ENCODE results near the gene AGO1. TPM values are rescaled to one million over a fixed set of nuclear protein-coding genes. Genes with fewer than 3 reads are reported as not detected.
"Not testable (repeated sequence)": the region's sequence is repeated elsewhere in the genome, so short reads cannot be mapped to it uniquely, and the experiment has no call there.

AGO1 gene
- total RNA-seq, 4 donors from 2014 or later: 9.2 to 24.0 (median 20.1) TPM

DNA sequence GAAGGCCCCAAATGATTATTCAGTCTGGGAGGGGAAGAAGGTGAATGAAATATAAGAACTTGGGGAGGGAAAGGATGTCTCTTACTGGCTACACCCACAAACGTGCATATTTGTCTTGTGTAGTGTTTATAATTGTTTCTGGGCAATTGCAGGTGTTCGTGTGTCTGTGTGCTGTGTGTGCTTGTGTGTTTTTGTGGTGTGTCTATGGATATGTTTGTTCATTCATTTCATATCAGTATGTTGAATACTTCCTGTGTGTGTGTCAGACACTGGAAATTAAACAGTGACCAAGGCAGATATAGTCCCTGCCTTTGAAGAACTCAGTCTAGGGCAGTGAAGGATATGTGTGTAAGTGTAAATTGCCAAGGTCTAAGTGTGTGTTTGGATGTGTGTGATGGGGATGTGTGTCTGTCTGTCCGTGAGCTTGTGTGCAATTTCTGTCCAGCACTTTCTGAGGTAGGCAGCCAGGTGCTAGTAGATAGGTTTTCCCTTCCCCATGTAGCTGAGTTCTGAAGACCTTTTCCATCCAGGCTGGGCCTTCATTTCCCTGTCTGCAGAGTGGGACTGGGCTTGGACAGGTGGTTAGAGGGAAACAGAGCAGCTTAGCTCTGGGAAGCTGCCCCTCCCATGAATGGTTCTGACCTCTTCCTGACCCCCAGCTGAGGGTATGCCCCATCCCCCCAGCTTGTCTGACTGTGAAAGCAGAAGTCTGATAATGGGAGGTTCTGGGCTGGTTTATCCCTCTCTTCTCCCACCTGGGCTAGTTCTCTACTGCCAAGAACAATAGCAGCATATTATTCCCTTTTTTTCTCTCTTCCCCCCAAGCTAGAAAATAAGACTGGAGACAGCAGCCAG is 3.8 kb downstream of the AGO1 start:
- no peak for TF ChIP-seq POLR2A (IDR thresholded peaks at IDR 0.05)
- no peak for TF ChIP-seq EP300 (IDR thresholded peaks at IDR 0.05)
- TF ChIP-seq, protein P1, sequence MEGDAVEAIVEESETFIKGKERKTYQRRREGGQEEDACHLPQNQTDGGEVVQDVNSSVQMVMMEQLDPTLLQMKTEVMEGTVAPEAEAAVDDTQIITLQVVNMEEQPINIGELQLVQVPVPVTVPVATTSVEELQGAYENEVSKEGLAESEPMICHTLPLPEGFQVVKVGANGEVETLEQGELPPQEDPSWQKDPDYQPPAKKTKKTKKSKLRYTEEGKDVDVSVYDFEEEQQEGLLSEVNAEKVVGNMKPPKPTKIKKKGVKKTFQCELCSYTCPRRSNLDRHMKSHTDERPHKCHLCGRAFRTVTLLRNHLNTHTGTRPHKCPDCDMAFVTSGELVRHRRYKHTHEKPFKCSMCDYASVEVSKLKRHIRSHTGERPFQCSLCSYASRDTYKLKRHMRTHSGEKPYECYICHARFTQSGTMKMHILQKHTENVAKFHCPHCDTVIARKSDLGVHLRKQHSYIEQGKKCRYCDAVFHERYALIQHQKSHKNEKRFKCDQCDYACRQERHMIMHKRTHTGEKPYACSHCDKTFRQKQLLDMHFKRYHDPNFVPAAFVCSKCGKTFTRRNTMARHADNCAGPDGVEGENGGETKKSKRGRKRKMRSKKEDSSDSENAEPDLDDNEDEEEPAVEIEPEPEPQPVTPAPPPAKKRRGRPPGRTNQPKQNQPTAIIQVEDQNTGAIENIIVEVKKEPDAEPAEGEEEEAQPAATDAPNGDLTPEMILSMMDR (IDR thresholded peaks at IDR 0.05): no peak
- peak overlapping the region in 2 of 4 donors; percentile 31 to 41 for H3K27ac ChIP-seq
- H3K36me3 ChIP-seq: peaks cover 0 to 40% (median 8%) of the 10 kb centered on the region in 3 donors
- peaks cover 0 to 43% (median 20%) of the 10 kb centered on the region in 4 donors for H3K4me1 ChIP-seq
- H3K4me3 ChIP-seq: no peak overlapping the region
- DNase-seq (ENCODE audit: low spot score in 2 of 2): no peak
- WGBS, 2 donors: 31% methylated on average over 3 of the region's 3 CpGs
- no peaks in the 10 kb centered on the region for H3K27me3 ChIP-seq
- H3K9me3 ChIP-seq: no peaks in the 10 kb centered on the region

DNA sequence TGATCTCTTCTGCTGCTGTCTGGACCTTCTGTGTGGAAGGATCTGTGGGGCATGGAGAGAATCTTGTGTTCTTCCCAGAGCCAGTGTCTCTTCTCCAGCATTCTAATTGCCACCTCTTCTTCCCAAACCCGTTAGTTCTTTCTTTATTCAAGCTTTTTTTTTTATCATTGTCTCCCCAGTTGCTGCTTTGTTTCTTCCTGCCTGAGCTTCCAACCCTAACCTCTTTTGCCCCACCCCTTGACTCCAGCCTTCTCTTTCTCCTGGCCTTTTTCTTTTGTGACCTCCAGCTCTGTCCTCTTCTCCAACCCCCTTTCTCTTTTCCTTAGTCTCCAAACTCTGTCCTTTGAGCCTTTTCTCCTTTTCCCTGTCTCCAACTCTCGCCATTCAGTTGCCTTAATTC is 4.5 kb downstream of the AGO1 start:
- DNase-seq (ENCODE audit: low spot score in 2 of 2): no peak
- Histone ChIP-seq H3K27me3 (no peaks in the 10 kb centered on the region), H3K4me1 (peaks cover 0 to 41% (median 20%) of the 10 kb centered on the region in 4 donors), H3K27ac (peak overlapping the region in 1 of 4 donors; percentile 19), H3K9me3 (no peaks in the 10 kb centered on the region), H3K4me3 (no peak overlapping the region), H3K36me3 (peaks cover 0 to 47% (median 12%) of the 10 kb centered on the region in 3 donors)
- TF ChIP-seq, protein P1 (IDR thresholded peaks at IDR 0.05): no peak
- TF ChIP-seq EP300 (IDR thresholded peaks at IDR 0.05): no peak
- TF ChIP-seq POLR2A (IDR thresholded peaks at IDR 0.05): no peak
- WGBS, 2 donors: 56 to 73% methylated on average over 2 of the region's 2 CpGs

DNA sequence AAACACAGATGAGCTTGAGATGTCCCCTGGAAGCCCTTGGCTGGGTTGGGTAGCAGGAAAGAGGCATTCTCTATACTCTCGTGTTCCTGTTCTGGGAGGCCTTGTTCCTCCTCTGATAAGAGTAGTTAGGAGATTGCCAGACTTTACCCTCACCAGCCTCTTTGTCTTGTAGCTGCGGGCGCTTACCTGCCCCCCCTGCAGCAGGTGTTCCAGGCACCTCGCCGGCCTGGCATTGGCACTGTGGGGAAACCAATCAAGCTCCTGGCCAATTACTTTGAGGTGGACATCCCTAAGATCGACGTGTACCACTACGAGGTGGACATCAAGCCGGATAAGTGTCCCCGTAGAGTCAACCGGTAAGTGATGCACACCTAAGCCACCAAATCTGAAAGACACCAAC is 5.2 kb downstream of the AGO1 start:
- Histone ChIP-seq H3K4me1 (peaks cover 0 to 38% (median 18%) of the 10 kb centered on the region in 4 donors), H3K27ac (no peak overlapping the region), H3K4me3 (no peak overlapping the region), H3K27me3 (no peaks in the 10 kb centered on the region), H3K36me3 (peaks cover 0 to 55% (median 14%) of the 10 kb centered on the region in 3 donors), H3K9me3 (no peaks in the 10 kb centered on the region)
- no peak for DNase-seq (ENCODE audit: low spot score in 2 of 2)
- TF ChIP-seq, protein P1 (IDR thresholded peaks at IDR 0.05): no peak
- TF ChIP-seq EP300 (IDR thresholded peaks at IDR 0.05): no peak
- TF ChIP-seq POLR2A (IDR thresholded peaks at IDR 0.05): no peak
- WGBS, 2 donors: 88 to 91% methylated on average over 11 of the region's 11 CpGs

DNA sequence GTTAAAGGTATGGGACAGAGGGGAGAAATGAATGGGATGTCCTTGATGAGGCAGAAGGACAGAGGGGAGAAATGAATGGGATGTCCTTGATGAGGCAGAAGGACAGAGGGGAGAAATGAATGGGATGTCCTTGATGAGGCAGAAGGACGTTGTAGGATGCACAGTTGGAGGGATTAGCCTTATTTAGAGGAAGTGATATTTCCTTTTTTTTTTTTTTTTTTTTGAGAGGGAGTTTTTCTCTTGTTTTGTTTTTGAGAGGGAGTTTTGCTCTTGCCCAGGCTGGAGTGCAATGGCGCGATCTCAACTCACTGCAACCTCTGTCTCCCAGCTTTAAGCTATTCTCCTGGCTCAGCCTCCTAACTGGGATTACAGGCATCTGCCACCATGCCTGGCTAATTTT is 6.0 kb downstream of the AGO1 start:
- Histone ChIP-seq H3K4me1 (peaks cover 0 to 34% (median 16%) of the 10 kb centered on the region in 4 donors), H3K36me3 (peaks cover 0 to 62% (median 22%) of the 10 kb centered on the region in 3 donors)
- not testable (repeated sequence) for H3K27ac ChIP-seq; H3K4me3 ChIP-seq; H3K27me3 ChIP-seq; DNase-seq (ENCODE audit: low spot score in 2 of 2); H3K9me3 ChIP-seq
- 77 to 80% methylated on average over 3 of the region's 3 CpGs for WGBS, 2 donors

DNA sequence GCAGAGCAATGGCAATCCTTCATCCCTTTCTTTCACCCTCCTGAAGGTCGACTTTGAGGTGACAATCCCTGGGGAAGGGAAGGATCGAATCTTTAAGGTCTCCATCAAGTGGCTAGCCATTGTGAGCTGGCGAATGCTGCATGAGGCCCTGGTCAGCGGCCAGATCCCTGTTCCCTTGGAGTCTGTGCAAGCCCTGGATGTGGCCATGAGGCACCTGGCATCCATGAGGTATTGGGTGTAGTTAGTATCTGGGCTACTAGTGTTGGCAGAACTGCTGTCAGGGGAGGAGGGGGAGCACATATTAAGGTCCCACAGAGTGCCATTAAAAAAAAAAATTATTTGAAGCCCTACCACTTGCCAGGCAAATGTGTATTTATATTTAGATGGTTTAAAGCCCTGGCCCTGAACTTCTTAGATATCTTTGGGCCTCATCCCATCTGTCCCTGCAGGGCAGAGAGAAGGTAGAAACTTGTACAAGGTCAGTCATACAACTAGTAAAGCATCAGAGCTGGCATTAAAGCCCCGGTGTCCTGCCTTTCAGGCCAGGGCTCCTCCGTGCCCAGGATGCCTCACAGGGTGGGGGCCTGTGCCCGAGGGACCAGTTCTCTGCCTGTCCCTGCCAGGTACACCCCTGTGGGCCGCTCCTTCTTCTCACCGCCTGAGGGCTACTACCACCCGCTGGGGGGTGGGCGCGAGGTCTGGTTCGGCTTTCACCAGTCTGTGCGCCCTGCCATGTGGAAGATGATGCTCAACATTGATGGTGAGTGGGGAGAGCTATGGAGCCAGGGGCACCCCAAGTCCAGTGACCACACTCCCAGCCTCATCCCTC is 10.3 kb downstream of the AGO1 start:
- Histone ChIP-seq H3K4me1 (no peaks in the 10 kb centered on the region), H3K4me3 (no peak overlapping the region), H3K36me3 (peaks cover 0 to 98% (median 25%) of the 10 kb centered on the region in 3 donors), H3K9me3 (no peaks in the 10 kb centered on the region), H3K27me3 (no peaks in the 10 kb centered on the region), H3K27ac (no peak overlapping the region)
- TF ChIP-seq, protein P1 (IDR thresholded peaks at IDR 0.05): no peak
- TF ChIP-seq EP300 (IDR thresholded peaks at IDR 0.05) (no peak), POLR2A (IDR thresholded peaks at IDR 0.05) (no peak)
- WGBS, 2 donors: 91 to 95% methylated on average over 12 to 14 of the region's 14 CpGs
- no peak for DNase-seq (ENCODE audit: low spot score in 2 of 2)

Measured in tibial nerve (tissue), 4 donors.